Measurements from ENCODE around the gene SLC66A1.

DNA sequence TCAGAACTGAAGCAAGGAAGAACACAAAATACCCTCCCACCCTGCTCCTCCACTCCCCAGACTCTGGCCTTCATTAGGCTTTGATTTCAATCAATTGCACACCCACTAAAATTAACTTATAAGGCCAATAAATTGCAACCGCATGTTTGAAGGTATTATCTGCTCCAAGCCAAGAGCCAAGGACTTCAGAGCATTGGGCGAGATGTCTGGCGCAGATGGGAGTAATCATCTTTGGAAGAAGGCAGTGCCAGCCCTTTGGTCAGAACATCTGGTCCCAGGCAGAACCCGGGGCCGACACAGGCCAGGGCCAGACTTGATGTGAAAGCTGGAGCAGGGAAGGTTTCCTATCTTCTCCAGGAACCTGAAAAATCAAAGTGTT is 60.0 kb downstream of the SLC66A1 start:
- TF ChIP-seq POLR2A (IDR thresholded peaks at IDR 0.05): no peak
- TF ChIP-seq, protein P1, sequence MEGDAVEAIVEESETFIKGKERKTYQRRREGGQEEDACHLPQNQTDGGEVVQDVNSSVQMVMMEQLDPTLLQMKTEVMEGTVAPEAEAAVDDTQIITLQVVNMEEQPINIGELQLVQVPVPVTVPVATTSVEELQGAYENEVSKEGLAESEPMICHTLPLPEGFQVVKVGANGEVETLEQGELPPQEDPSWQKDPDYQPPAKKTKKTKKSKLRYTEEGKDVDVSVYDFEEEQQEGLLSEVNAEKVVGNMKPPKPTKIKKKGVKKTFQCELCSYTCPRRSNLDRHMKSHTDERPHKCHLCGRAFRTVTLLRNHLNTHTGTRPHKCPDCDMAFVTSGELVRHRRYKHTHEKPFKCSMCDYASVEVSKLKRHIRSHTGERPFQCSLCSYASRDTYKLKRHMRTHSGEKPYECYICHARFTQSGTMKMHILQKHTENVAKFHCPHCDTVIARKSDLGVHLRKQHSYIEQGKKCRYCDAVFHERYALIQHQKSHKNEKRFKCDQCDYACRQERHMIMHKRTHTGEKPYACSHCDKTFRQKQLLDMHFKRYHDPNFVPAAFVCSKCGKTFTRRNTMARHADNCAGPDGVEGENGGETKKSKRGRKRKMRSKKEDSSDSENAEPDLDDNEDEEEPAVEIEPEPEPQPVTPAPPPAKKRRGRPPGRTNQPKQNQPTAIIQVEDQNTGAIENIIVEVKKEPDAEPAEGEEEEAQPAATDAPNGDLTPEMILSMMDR (IDR thresholded peaks at IDR 0.05): no peak
